Body of pancreas (tissue), 4 donors: ENCODE data around the gene TMEM174. TPM values are rescaled to one million over a fixed set of nuclear protein-coding genes. Genes with fewer than 3 reads are reported as not detected.

Experiments used
- ATAC-seq: fragments of 150-250 bp; one replicate; pipeline ENCODE4 v1.9.1; 2016
- DNase-seq, 4 donors: peaks; one replicate each; pipeline ENCODE4 v3.0.0-alpha.2; 2019
- H3K27ac ChIP-seq, 4 donors: fragments of 200-600 bp; sonication (generic); 1 replicate in 3 of 4; 2 replicates in 1 of 4; pipeline versions ENCODE4 v1.5.1 to v1.6.1; 2016 to 2019; ENCODE audit warnings: mild to moderate bottlenecking in 1 of 4, mixed read lengths in 1 of 4, moderate library complexity in 1 of 4
- H3K27me3 ChIP-seq, 2 donors: fragments of 200-600 bp; sonication (generic); one replicate each; pipeline ENCODE4 v1.6.0; 2016; ENCODE audit warnings: mild to moderate bottlenecking in 1 of 2
- H3K36me3 ChIP-seq, 2 donors: fragments of 200-600 bp; sonication (generic); replicated peaks in 1 of 2; 2 replicates each; pipeline ENCODE4 v1.5.1; 2016; ENCODE audit warnings: low read depth in 2 of 2; ENCODE audit not compliant: insufficient read depth in 1 of 2
- H3K4me1 ChIP-seq: fragments of 200-600 bp; sonication (generic); one replicate; pipeline ENCODE4 v1.6.0; 2016
- H3K4me3 ChIP-seq, 2 donors: fragments of 200-600 bp; sonication (generic); 1 replicate in 1 of 2; 2 replicates in 1 of 2; pipeline ENCODE4 v1.5.1; 2016 to 2019
- H3K9me3 ChIP-seq, 3 donors: fragments of 200-600 bp; sonication (generic); 1 replicate in 2 of 3; 2 replicates in 1 of 3; pipeline ENCODE4 v1.5.1; 2016
- POLR2A ChIP-seq, 3 donors: fragments of 450-650 bp; IDR thresholded peaks; one replicate each; pipeline ENCODE4 v1.6.1; 2016; ENCODE audit warnings: antibody characterized with exemption in 3 of 3, mild to moderate bottlenecking in 2 of 3
- WGBS, 2 donors: methylation state at CpG; one replicate each; pipeline ENCODE4 v1.1.5; 2017; 5-methylcytosine and 5-hydroxymethylcytosine counted together
- intact Hi-C: fragments of 100-400 bp; cut with DNase I; formaldehyde crosslinking; loops from one replicate; pipeline ENCODE4 v1.15.1; 2023
- total RNA-seq, 2 donors: library from RNA; depleted of rRNA; stranded (reverse); fragments of >200 nt; gene quantifications; one replicate each; pipeline ENCODE4 v1.1.0, GENCODE V29; 2016
- TF ChIP-seq, protein P1 (sequence below), 7 experiments: fragments of 450-650 bp in 4 of 7; fragments of 200-600 bp in 3 of 7; sonication (generic) in 3 of 7; IDR thresholded peaks; one replicate each; pipeline ENCODE4 v1.5.1; 2016 to 2019; ENCODE audit warnings: antibody characterized with exemption in 7 of 7

The TMEM174 gene, protein sequence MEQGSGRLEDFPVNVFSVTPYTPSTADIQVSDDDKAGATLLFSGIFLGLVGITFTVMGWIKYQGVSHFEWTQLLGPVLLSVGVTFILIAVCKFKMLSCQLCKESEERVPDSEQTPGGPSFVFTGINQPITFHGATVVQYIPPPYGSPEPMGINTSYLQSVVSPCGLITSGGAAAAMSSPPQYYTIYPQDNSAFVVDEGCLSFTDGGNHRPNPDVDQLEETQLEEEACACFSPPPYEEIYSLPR
- not detected for total RNA-seq

DNA sequence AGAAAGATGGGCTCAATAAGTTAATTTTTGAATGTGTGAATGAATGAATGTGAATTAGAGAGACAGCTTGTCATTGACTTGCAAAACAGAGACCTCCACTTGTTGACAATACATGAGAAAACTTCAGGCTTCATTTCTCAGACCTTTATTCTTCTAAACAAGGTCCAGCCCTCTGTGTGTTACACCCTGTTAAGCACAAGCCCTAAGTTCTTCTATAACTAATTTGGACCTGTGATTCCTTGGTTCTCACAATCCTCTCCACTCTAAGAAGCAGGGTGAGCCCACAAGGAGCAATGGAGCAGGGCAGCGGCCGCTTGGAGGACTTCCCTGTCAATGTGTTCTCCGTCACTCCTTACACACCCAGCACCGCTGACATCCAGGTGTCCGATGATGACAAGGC, at the start of gene TMEM174:
TMEM174 (plus strand) TSS at position 243 of the 400 bp plus-strand sequence; CDS start at position 294, 51 bp downstream.
- DNase-seq, result no peak
- Histone ChIP-seq H3K36me3 (no peaks in the 10 kb centered on the region), H3K27me3 (no peaks in the 10 kb centered on the region), H3K4me1 (no peaks in the 10 kb centered on the region), H3K4me3 (no peak within 1 kb of the TSS), H3K9me3 (no peaks in the 10 kb centered on the region), H3K27ac (no peak within 1 kb of the TSS)
- TF ChIP-seq, protein P1, sequence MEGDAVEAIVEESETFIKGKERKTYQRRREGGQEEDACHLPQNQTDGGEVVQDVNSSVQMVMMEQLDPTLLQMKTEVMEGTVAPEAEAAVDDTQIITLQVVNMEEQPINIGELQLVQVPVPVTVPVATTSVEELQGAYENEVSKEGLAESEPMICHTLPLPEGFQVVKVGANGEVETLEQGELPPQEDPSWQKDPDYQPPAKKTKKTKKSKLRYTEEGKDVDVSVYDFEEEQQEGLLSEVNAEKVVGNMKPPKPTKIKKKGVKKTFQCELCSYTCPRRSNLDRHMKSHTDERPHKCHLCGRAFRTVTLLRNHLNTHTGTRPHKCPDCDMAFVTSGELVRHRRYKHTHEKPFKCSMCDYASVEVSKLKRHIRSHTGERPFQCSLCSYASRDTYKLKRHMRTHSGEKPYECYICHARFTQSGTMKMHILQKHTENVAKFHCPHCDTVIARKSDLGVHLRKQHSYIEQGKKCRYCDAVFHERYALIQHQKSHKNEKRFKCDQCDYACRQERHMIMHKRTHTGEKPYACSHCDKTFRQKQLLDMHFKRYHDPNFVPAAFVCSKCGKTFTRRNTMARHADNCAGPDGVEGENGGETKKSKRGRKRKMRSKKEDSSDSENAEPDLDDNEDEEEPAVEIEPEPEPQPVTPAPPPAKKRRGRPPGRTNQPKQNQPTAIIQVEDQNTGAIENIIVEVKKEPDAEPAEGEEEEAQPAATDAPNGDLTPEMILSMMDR (IDR thresholded peaks at IDR 0.05), result no peak
- no peak for TF ChIP-seq POLR2A (IDR thresholded peaks at IDR 0.05)
- no peak for ATAC-seq
- intact Hi-C loops, result no loop called here
- WGBS, 2 donors, result 90 to 98% methylated on average over 5 of the region's 5 CpGs

DNA sequence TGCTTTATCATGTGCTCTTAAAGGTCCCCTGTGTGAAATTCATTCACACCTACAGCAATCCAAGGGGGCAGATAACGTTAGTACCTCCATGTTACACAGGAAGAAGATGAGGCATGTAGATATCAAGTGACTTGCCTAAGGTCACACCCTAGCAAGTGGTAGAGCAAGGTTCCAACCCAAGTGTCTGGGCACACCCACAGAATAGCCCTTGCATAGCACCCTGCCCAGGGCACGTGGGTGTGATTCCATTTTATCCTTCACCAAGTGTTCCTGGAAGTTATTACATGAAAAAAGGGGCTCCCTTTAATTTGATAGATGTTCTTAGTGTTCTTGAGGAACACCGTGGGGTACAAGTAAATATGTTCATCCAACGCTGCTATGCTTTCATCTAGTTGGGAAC, 47.7 kb upstream of the TMEM174 start:
- TF ChIP-seq, protein P1 (IDR thresholded peaks at IDR 0.05), result no peak
- TF ChIP-seq POLR2A (IDR thresholded peaks at IDR 0.05), result no peak
- WGBS, 2 donors, result 83% methylated on average over 4 of the region's 4 CpGs
- no peak for ATAC-seq
- Histone ChIP-seq H3K4me3 (no peak overlapping the region), H3K9me3 (no peaks in the 10 kb centered on the region), H3K27ac (no peak overlapping the region), H3K27me3 (no peaks in the 10 kb centered on the region), H3K36me3 (no peaks in the 10 kb centered on the region), H3K4me1 (peaks cover 7% of the 10 kb centered on the region)
- intact Hi-C loops, result no loop called here
- no peak for DNase-seq

DNA sequence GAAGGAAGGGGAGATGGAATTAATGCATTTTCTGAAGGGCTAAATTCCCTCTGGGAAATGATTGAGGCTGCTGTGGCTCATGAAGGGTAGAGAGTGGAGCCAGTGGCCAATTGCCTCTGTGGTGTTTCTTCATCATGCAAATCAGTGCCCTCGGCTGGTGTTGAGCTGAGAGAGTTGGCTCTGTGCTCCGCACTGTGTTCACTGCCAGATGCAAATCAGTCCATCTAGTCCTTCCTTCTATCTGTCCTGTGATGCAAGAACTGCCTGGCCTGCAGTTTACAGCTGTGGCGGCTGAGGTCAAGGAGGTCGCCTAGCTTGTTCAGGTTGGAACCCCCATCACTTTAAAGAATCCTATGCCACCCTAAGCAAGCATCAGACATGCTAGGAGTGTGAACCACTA, 46.6 kb upstream of the TMEM174 start:
- no peaks in the 10 kb centered on the region for H3K4me1 ChIP-seq
- no peaks in the 10 kb centered on the region for H3K36me3 ChIP-seq
- ATAC-seq, result no peak
- H3K27ac ChIP-seq, result no peak overlapping the region
- intact Hi-C loops, result no loop called here
- H3K9me3 ChIP-seq, result no peaks in the 10 kb centered on the region
- DNase-seq, result no peak
- no peak for TF ChIP-seq POLR2A (IDR thresholded peaks at IDR 0.05)
- TF ChIP-seq, protein P1 (IDR thresholded peaks at IDR 0.05), result no peak
- H3K4me3 ChIP-seq, result no peak overlapping the region
- 70 to 85% methylated on average over 4 of the region's 4 CpGs for WGBS, 2 donors
- H3K27me3 ChIP-seq, result no peaks in the 10 kb centered on the region

DNA sequence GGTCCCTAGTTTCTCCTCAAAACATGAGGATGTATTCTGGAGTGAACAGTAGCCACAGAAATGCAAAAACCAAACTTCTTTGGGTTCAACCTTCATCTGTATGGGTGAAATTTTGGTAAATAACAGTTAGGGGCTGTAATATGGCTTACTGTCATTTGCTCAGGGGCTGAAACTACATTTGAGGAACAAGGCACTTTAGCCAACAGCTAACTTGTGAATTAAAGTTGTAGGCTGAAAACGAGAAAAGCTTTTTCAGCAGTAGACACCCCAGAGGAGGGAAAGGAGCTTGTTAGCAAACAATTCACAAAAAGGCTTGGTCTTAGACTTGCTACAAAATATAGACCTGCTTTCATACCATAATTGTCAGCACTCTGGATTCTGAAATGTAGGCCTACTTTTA, 46.0 kb upstream of the TMEM174 start:
- no peak overlapping the region for H3K27ac ChIP-seq
- H3K27me3 ChIP-seq, result no peaks in the 10 kb centered on the region
- H3K36me3 ChIP-seq, result no peaks in the 10 kb centered on the region
- H3K9me3 ChIP-seq, result no peaks in the 10 kb centered on the region
- no peak overlapping the region for H3K4me3 ChIP-seq
- peaks cover 2% of the 10 kb centered on the region for H3K4me1 ChIP-seq
- DNase-seq (no peak), ATAC-seq (no peak)
- 75 to 88% methylated on average over 1 of the region's 1 CpG for WGBS, 2 donors
- intact Hi-C loops, result no loop called here
- TF ChIP-seq, protein P1 (IDR thresholded peaks at IDR 0.05), result no peak
- no peak for TF ChIP-seq POLR2A (IDR thresholded peaks at IDR 0.05)

DNA sequence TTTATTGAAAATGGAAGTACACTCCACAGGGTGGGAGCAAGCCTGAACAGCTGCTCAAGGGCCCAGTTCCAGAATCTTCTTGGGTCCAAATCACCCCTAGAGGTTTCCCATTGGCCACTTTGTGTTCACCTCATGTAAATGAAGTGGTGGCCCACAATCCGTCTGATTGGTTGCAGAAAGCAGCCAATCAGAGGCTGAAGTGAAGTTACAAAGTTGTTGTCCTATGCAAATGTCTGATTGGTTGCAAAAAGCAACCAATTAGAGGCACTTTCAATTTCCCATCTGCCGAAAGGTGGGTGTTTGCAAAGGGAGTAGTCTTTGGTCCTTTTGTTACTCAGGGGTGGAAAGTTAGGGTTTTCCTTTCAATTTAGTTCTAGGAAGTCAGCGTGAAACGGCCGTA, 43.9 kb upstream of the TMEM174 start:
- Histone ChIP-seq H3K27ac (no peak overlapping the region), H3K9me3 (no peaks in the 10 kb centered on the region), H3K4me1 (peaks cover 10% of the 10 kb centered on the region), H3K4me3 (no peak overlapping the region), H3K36me3 (no peaks in the 10 kb centered on the region), H3K27me3 (no peaks in the 10 kb centered on the region)
- TF ChIP-seq, protein P1 (IDR thresholded peaks at IDR 0.05), result no peak
- no peak for TF ChIP-seq POLR2A (IDR thresholded peaks at IDR 0.05)
- no peak for ATAC-seq
- intact Hi-C loops, result no loop called here
- no peak for DNase-seq
- 80 to 95% methylated on average over 5 of the region's 5 CpGs for WGBS, 2 donors
